NCI-H1092 treated with DMSO at 0.1 percent for 48 hours (cell line): ENCODE data around the gene TMEM207.

ENCODE experiments used
- DNase-seq: peaks from one replicate; lab custom pipeline; 2025; lab: John Stamatoyannopoulos, UW

The TMEM207 gene

GRCh38 chr3:190444006-190444405 lies 5.7 kb downstream of the TMEM207 start:
- no peak for DNase-seq

- no peak for DNase-seq
Observed at GRCh38 chr3:190443257-190443656, 6.4 kb downstream of the TMEM207 start.

GRCh38 chr3:190442240-190442639 lies 7.5 kb downstream of the TMEM207 start:
- no peak for DNase-seq

- no peak for DNase-seq
Observed at GRCh38 chr3:190436331-190436730, 13.4 kb downstream of the TMEM207 start.

GRCh38 chr3:190435618-190436017 lies 14.1 kb downstream of the TMEM207 start:
- no peak for DNase-seq

GRCh38 chr3:190433626-190434025 lies 16.1 kb downstream of the TMEM207 start:
- no peak for DNase-seq

- DNase-seq, result no peak
Observed at GRCh38 chr3:190432216-190432615, 17.5 kb downstream of the TMEM207 start.

GRCh38 chr3:190430906-190431305 lies 18.8 kb downstream of the TMEM207 start:
- DNase-seq, result no peak

- no peak for DNase-seq
Observed at GRCh38 chr3:190429681-190430080, 20.0 kb downstream of the TMEM207 start.

GRCh38 chr3:190426806-190427507 lies 22.7 kb downstream of the TMEM207 start:
- DNase-seq, result no peak

GRCh38 chr3:190425833-190426232 lies 23.9 kb downstream of the TMEM207 start:
- DNase-seq, result no peak

GRCh38 chr3:190424478-190425439 lies 24.9 kb downstream of the TMEM207 start:
- DNase-seq, result peak; percentile 51

- no peak for DNase-seq
Observed at GRCh38 chr3:190424108-190424477, 25.6 kb downstream of the TMEM207 start.

- no peak for DNase-seq
Observed at GRCh38 chr3:190414297-190414696, 35.4 kb downstream of the TMEM207 start.

- DNase-seq, result no peak
Observed at GRCh38 chr3:190404715-190405114, 45.0 kb downstream of the TMEM207 start.

GRCh38 chr3:190401963-190402362 lies 47.7 kb downstream of the TMEM207 start:
- DNase-seq, result no peak

- DNase-seq, result no peak
Observed at GRCh38 chr3:190399677-190400076, 50.0 kb downstream of the TMEM207 start.

GRCh38 chr3:190397889-190398288 lies 51.8 kb downstream of the TMEM207 start:
- DNase-seq, result no peak

GRCh38 chr3:190396001-190396400 lies 53.7 kb downstream of the TMEM207 start:
- DNase-seq, result no peak

GRCh38 chr3:190388703-190389102 lies 61.0 kb downstream of the TMEM207 start:
- no peak for DNase-seq

- DNase-seq, result no peak
Observed at GRCh38 chr3:190387578-190388213, 62.0 kb downstream of the TMEM207 start, which contains the start of gene CLDN16. CLDN16 (plus strand) TSS chr3:190388163; CDS start chr3:190388330, 167 bp downstream.
